C4-2B (cell line): ENCODE data around the gene SGK1.

Experiments used
- H3K27ac ChIP-seq: fragments of 450-650 bp; 2 replicates; pipeline ENCODE4 v1.5.1; 2017
- ZFX ChIP-seq: fragments of 450-650 bp; IDR thresholded peaks from 2 replicates; pipeline ENCODE4 v1.6.1; 2017
- TF ChIP-seq, protein P1 (sequence below): fragments of 450-650 bp; conservative IDR thresholded peaks from 2 replicates; pipeline ENCODE4 v1.5.1; 2017; ENCODE audit warnings: mild to moderate bottlenecking

SGK1 gene

GRCh38 chr6:134317471-134318131 lies at the start of gene SGK1:
SGK1 (minus strand) TSS chr6:134318112; CDS start chr6:134317460, 652 bp downstream.
- TF ChIP-seq ZFX = no peak
- TF ChIP-seq, protein P1, sequence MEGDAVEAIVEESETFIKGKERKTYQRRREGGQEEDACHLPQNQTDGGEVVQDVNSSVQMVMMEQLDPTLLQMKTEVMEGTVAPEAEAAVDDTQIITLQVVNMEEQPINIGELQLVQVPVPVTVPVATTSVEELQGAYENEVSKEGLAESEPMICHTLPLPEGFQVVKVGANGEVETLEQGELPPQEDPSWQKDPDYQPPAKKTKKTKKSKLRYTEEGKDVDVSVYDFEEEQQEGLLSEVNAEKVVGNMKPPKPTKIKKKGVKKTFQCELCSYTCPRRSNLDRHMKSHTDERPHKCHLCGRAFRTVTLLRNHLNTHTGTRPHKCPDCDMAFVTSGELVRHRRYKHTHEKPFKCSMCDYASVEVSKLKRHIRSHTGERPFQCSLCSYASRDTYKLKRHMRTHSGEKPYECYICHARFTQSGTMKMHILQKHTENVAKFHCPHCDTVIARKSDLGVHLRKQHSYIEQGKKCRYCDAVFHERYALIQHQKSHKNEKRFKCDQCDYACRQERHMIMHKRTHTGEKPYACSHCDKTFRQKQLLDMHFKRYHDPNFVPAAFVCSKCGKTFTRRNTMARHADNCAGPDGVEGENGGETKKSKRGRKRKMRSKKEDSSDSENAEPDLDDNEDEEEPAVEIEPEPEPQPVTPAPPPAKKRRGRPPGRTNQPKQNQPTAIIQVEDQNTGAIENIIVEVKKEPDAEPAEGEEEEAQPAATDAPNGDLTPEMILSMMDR = no peak
- H3K27ac ChIP-seq = no peak within 1 kb of the TSS

GRCh38 chr6:134363323-134364039 lies 45.6 kb upstream of the SGK1 start:
- H3K27ac ChIP-seq = no peak overlapping the region
- no peak for TF ChIP-seq ZFX
- TF ChIP-seq, protein P1 = no peak

DNA sequence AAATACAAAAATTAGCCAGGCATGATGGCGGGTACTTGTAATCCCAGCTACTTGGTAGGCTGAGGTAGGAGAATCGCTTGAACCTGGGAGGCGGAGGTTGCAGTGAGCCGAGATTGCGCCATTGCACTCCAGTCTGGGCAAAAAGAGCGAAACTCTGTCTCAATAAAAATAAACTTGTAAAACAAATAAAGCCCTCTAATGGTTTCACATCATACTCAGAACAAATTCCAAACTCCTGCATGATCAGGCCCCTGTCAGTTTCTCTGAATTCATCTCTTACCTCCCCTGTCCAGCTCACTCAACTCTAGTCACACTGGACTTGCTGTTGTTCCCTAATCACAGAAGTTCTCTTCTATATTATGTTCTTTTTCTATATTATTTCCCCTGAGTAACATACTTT lies 43.1 kb upstream of the SGK1 start:
- no peak overlapping the region for H3K27ac ChIP-seq
- no peak for TF ChIP-seq ZFX
- TF ChIP-seq, protein P1 = no peak

DNA sequence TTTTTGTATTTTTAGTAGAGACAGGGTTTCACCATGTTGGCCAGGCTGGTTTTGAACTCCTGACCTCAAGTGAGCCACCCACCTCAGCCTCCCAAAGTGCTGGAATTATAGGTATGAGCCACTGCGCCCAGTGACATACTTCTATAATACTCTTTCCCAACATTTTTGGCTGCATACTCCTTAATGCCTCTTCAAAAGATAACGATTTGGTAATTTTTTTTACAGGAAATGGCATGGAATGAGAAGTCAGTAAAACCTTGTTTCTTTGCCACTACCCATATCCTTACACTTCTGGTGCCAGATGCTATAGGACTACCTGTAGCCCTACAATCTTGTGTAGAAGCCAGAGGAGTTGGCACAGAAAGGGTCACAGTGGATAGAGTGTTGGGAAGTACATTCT lies 41.4 kb upstream of the SGK1 start:
- H3K27ac ChIP-seq = no peak overlapping the region
- no peak for TF ChIP-seq ZFX
- TF ChIP-seq, protein P1 = no peak

DNA sequence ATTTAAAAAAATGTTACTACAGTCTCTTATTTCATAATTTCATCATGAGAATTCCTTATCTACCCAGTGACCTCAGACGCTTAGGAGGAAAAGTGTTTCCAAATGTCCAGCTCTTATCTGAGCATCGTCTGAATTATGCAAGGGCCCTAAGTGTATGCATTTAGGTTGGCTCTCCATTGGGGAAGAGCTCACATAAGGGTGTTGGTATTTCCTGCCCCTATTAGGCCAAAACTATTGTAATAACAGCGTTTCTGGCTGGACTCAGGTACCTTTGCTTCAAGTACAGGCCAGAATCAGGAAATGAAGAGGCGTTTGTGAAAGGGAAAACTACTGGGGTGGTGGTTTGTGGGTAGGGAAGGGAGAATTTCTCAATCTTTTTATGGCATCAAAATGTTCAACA lies 40.4 kb upstream of the SGK1 start:
- H3K27ac ChIP-seq = no peak overlapping the region
- no peak for TF ChIP-seq ZFX
- TF ChIP-seq, protein P1 = no peak

GRCh38 chr6:134357022-134357487 lies 39.1 kb upstream of the SGK1 start:
- H3K27ac ChIP-seq = no peak overlapping the region
- no peak for TF ChIP-seq ZFX
- TF ChIP-seq, protein P1 = no peak

DNA sequence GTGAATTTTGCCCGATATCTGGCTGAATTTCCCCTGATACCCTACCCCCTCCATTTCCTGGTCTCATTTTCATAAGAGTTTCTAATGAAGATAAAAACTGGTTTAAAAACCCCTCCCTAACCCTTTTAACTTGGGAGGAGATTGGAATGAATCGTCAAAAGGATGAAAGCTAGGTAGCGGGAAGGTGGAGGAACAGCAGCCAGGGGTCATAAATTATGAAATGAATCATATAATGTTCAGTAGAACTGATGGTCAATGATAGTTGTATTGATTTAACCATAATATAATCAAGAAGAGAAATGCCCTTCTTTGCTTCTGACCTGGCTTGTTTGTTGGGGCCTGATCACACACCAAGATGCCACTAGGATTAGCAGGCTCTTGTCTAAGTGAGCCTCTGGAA lies 38.5 kb upstream of the SGK1 start:
- no peak overlapping the region for H3K27ac ChIP-seq
- TF ChIP-seq, protein P1 = no peak
- no peak for TF ChIP-seq ZFX
